GM12891 (cell line): Measurements from ENCODE around the gene C2CD4A.

Experiments
- POLR2A ChIP-seq: IDR thresholded peaks from 2 replicates; pipeline ENCODE4 v1.6.1; 2011; ENCODE audit warnings: low read depth, low read length, control low read depth
- SPI1 ChIP-seq: IDR thresholded peaks from 2 replicates; pipeline ENCODE4 v1.6.1; 2011; ENCODE audit warnings: low read depth, low read length, control low read depth
- TAF1 ChIP-seq: IDR thresholded peaks from 2 replicates; pipeline ENCODE4 v1.6.1; 2011; ENCODE audit warnings: low read depth, low read length, control low read depth

DNA sequence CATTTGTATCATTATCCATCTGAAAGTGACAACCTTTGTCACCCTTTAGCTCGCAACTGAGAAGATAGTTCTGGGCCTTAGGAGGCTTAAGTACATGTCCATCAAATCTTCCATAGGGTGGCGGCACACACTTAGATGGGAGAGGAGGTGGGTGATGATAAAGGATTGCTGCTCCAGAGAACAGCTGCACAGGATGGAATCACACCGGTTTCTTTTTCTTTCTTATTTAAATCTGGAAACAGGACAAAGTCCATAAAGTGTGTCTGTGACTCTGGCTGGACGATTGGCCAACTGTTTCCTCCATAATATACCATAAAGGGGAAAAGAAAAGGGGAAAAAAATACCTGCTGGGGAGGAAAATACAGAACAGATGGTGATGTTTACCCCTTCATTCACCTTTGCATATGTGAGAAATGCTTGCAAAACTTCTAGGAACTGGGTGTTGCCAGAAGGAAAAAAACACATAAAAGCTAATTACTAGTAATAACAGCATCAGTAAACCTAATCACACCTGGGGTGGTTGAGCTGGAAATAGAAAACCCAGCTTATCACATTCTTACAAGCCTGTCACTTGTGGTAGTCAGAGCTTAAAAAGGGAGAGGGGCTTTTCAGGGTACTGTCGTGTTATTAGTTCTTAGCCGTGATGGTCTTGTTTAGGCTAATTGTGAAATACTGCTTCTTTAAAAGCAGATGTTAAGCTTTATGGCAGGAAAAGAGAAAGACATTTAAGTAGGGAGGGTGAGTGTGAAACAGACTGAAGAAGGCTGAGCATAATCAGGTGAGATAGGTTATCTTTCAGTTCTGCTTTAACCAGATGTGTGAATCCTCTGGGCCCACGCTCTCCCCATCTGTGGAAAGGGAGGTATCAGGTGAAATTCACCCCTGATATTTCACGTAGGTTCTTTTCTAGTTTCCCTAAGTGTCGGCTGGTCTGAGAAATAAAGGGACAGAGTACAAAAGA lies 16.7 kb downstream of the C2CD4A start:
- TF ChIP-seq POLR2A, result no peak
- TF ChIP-seq TAF1, result no peak
- peak; percentile 59; the same call in 1 of the 2 replicates for TF ChIP-seq SPI1
